CD4-positive, alpha-beta T cell treated with Interleukin-4 for 1 hour (primary cell): ENCODE measurements around the gene OR4C15.

Source experiments
- DNase-seq, 2 donors: peaks; one replicate each; pipeline ENCODE4 v3.0.0-alpha.2; 2020 to 2022

OR4C15 gene

GRCh38 chr11:55554169-55554568, at the start of gene OR4C15:
Gene OR4C15, plus strand, starts transcription at chr11:55554469. Its CDS starts 0 bp downstream, at chr11:55554469.
- DNase-seq = no peak

- DNase-seq = no peak
These were observed 17.6 kb downstream of the OR4C15 start, which contains the start of gene OR4C16 for GRCh38 chr11:55571828-55572227. Gene OR4C16, plus strand, starts transcription at chr11:55572128. Its CDS starts 0 bp downstream, at chr11:55572128.

GRCh38 chr11:55572548-55572947, 18.3 kb downstream of the OR4C15 start:
- no peak for DNase-seq
